Suprapubic skin (tissue), 4 donors: ENCODE measurements around the gene OR4K1. TPM values are rescaled to one million over a fixed set of nuclear protein-coding genes. Genes with fewer than 3 reads are reported as not detected.

ENCODE experiments used
- DNase-seq, 2 donors: peaks; one replicate each; pipeline ENCODE4 v3.0.0-alpha.2; 2019; ENCODE audit warnings: low spot score in 2 of 2
- H3K27ac ChIP-seq: fragments of 200-600 bp; sonication (generic); one replicate; pipeline ENCODE4 v1.5.1; 2019
- H3K27me3 ChIP-seq: fragments of 200-600 bp; sonication (generic); one replicate; pipeline ENCODE4 v1.5.1; 2019
- H3K36me3 ChIP-seq: fragments of 200-600 bp; sonication (generic); one replicate; pipeline ENCODE4 v1.5.1; 2019
- H3K4me1 ChIP-seq: fragments of 200-600 bp; sonication (generic); one replicate; pipeline ENCODE4 v1.5.1; 2019
- H3K4me3 ChIP-seq: fragments of 200-600 bp; sonication (generic); one replicate; pipeline ENCODE4 v1.5.1; 2019; ENCODE audit warnings: mild to moderate bottlenecking
- H3K9me3 ChIP-seq: fragments of 200-600 bp; sonication (generic); one replicate; pipeline ENCODE4 v1.5.1; 2019
- CTCF ChIP-seq, 2 donors: fragments of 200-600 bp in 1 of 2; fragments of 450-650 bp in 1 of 2; sonication (generic) in 1 of 2; IDR thresholded peaks; one replicate each; pipeline ENCODE4 v1.5.1; 2016 to 2019; ENCODE audit warnings: antibody characterized with exemption in 2 of 2, mild to moderate bottlenecking in 1 of 2, moderate library complexity in 1 of 2
- EP300 ChIP-seq: sonication (generic); formaldehyde crosslinking; IDR thresholded peaks from one replicate; pipeline ENCODE4 v1.6.1; 2017; ENCODE audit warnings: antibody characterized with exemption
- POLR2A ChIP-seq, 2 donors: fragments of 450-650 bp; IDR thresholded peaks; one replicate each; pipeline ENCODE4 v1.6.1; 2017; ENCODE audit warnings: antibody characterized with exemption in 2 of 2, mild to moderate bottlenecking in 2 of 2, moderate library complexity in 2 of 2
- POLR2AphosphoS5 ChIP-seq, 3 donors: sonication (generic); formaldehyde crosslinking; IDR thresholded peaks; one replicate each; pipeline ENCODE4 v1.6.1; 2017; ENCODE audit warnings: antibody characterized with exemption in 3 of 3
- WGBS: methylation state at CpG from one replicate; pipeline ENCODE4 v1.1.5; 2018; 5-methylcytosine and 5-hydroxymethylcytosine counted together
- total RNA-seq, 4 donors: library from RNA; depleted of rRNA; stranded (reverse); fragments of >200 nt; gene quantifications; one replicate each; pipeline ENCODE4 v1.1.0, GENCODE V29; 2016

OR4K1 gene
- total RNA-seq: not detected

- DNase-seq: no peak
- no peaks in the 10 kb centered on the region for H3K36me3 ChIP-seq
- H3K9me3 ChIP-seq: no peaks in the 10 kb centered on the region
- no peak for TF ChIP-seq EP300
- H3K27ac ChIP-seq: no peak within 1 kb of the TSS
- no peaks in the 10 kb centered on the region for H3K4me1 ChIP-seq
- H3K4me3 ChIP-seq: no peak within 1 kb of the TSS
- no peaks in the 10 kb centered on the region for H3K27me3 ChIP-seq
- 64% methylated on average over 3 of the region's 3 CpGs for WGBS
Measured at GRCh38 chr14:19930617-19931016, at the start of gene OR4K1. TSS of gene OR4K1 (plus strand) at chr14:19930917. CDS start at chr14:19935667, 4,750 bp downstream.

- no peaks in the 10 kb centered on the region for H3K27me3 ChIP-seq
- TF ChIP-seq CTCF (IDR thresholded peaks at IDR 0.05) (no peak), EP300 (no peak), POLR2A (IDR thresholded peaks at IDR 0.05) (no peak), POLR2AphosphoS5 (IDR thresholded peaks at IDR 0.05) (no peak)
- H3K36me3 ChIP-seq: no peaks in the 10 kb centered on the region
- H3K4me3 ChIP-seq: no peak overlapping the region
- 55% methylated on average over 2 of the region's 2 CpGs for WGBS
- H3K9me3 ChIP-seq: peaks cover 65% of the 10 kb centered on the region
- DNase-seq: peak in 1 of 2 donors; percentile 27
- no peak overlapping the region for H3K27ac ChIP-seq
- no peaks in the 10 kb centered on the region for H3K4me1 ChIP-seq
Measured at GRCh38 chr14:19895282-19895681, 35.4 kb upstream of the OR4K1 start.

- H3K4me1 ChIP-seq: no peaks in the 10 kb centered on the region
- H3K27me3 ChIP-seq: no peaks in the 10 kb centered on the region
Measured at GRCh38 chr14:19900999-19901398, 29.7 kb upstream of the OR4K1 start.

GRCh38 chr14:19902409-19902808 is 28.3 kb upstream of the OR4K1 start:
- no peaks in the 10 kb centered on the region for H3K27me3 ChIP-seq

More at GRCh38 chr14:19900999-19901398, 29.7 kb upstream of the OR4K1 start:
- TF ChIP-seq EP300 (no peak), POLR2AphosphoS5 (IDR thresholded peaks at IDR 0.05) (no peak), CTCF (IDR thresholded peaks at IDR 0.05) (no peak), POLR2A (IDR thresholded peaks at IDR 0.05) (no peak)
- peaks cover 37% of the 10 kb centered on the region for H3K9me3 ChIP-seq
- DNase-seq: no peak
- no peak overlapping the region for H3K4me3 ChIP-seq
- WGBS: 43% methylated on average over 3 of the region's 3 CpGs
- H3K27ac ChIP-seq: no peak overlapping the region
- no peaks in the 10 kb centered on the region for H3K36me3 ChIP-seq

GRCh38 chr14:19906665-19907064 is 24.1 kb upstream of the OR4K1 start:
- H3K4me1 ChIP-seq: no peaks in the 10 kb centered on the region
- no peak for DNase-seq
- H3K4me3 ChIP-seq: no peak overlapping the region
- TF ChIP-seq CTCF (IDR thresholded peaks at IDR 0.05) (no peak), POLR2AphosphoS5 (IDR thresholded peaks at IDR 0.05) (no peak), EP300 (no peak), POLR2A (IDR thresholded peaks at IDR 0.05) (no peak)
- H3K27me3 ChIP-seq: no peaks in the 10 kb centered on the region
- H3K9me3 ChIP-seq: peaks cover 13% of the 10 kb centered on the region
- no peak overlapping the region for H3K27ac ChIP-seq
- H3K36me3 ChIP-seq: no peaks in the 10 kb centered on the region

More at GRCh38 chr14:19902409-19902808, 28.3 kb upstream of the OR4K1 start:
- H3K9me3 ChIP-seq: peaks cover 29% of the 10 kb centered on the region
- 89% methylated on average over 4 of the region's 4 CpGs for WGBS
- no peak overlapping the region for H3K4me3 ChIP-seq
- DNase-seq: no peak
- TF ChIP-seq EP300 (no peak), CTCF (IDR thresholded peaks at IDR 0.05) (no peak), POLR2A (IDR thresholded peaks at IDR 0.05) (no peak)
- no peaks in the 10 kb centered on the region for H3K4me1 ChIP-seq
- no peaks in the 10 kb centered on the region for H3K36me3 ChIP-seq
- no peak overlapping the region for H3K27ac ChIP-seq

GRCh38 chr14:19911114-19911513 is 19.6 kb upstream of the OR4K1 start:
- no peaks in the 10 kb centered on the region for H3K36me3 ChIP-seq
- peaks cover 12% of the 10 kb centered on the region for H3K9me3 ChIP-seq
- WGBS: 65% methylated on average over 3 of the region's 3 CpGs
- no peak overlapping the region for H3K27ac ChIP-seq
- TF ChIP-seq POLR2AphosphoS5 (IDR thresholded peaks at IDR 0.05) (no peak), EP300 (no peak), POLR2A (IDR thresholded peaks at IDR 0.05) (no peak), CTCF (IDR thresholded peaks at IDR 0.05) (no peak)
- H3K27me3 ChIP-seq: no peaks in the 10 kb centered on the region
- no peak for DNase-seq
- H3K4me3 ChIP-seq: no peak overlapping the region
- no peaks in the 10 kb centered on the region for H3K4me1 ChIP-seq
